GM03348 (cell line): ENCODE measurements around the gene WHAMM.
"Not testable (repeated sequence)": the region's sequence is repeated elsewhere in the genome, so short reads cannot be mapped to it uniquely, and the experiment has no call there.

Experiments used
- DNase-seq: peaks from one replicate; pipeline ENCODE4 v3.0.0; 2012; ENCODE audit warnings: low spot score

Gene WHAMM

GRCh38 chr15:82803793-82804574 lies 5.4 kb upstream of the WHAMM start:
- DNase-seq: no peak

GRCh38 chr15:82804575-82804949 lies 4.9 kb upstream of the WHAMM start:
- no peak for DNase-seq

- DNase-seq: no peak
Measured at GRCh38 chr15:82805994-82806406, 3.4 kb upstream of the WHAMM start, which contains the start of gene FSD2. Gene FSD2, minus strand, starts transcription at chr15:82806069. Its CDS starts 18,679 bp downstream, at chr15:82787390.

- no peak for DNase-seq
Measured at GRCh38 chr15:82807920-82808633, 1.4 kb upstream of the WHAMM start.

GRCh38 chr15:82808634-82809041 lies 790 bp upstream of the WHAMM start:
- no peak for DNase-seq

GRCh38 chr15:82810061-82810889 lies 847 bp downstream of the WHAMM start:
- peak; percentile 43 for DNase-seq

- DNase-seq: no peak
Measured at GRCh38 chr15:82810890-82811426, 1.5 kb downstream of the WHAMM start.

GRCh38 chr15:82812994-82813393 lies 3.6 kb downstream of the WHAMM start:
- DNase-seq: no peak

GRCh38 chr15:82820128-82820527 lies 10.7 kb downstream of the WHAMM start:
- DNase-seq: no peak

- not testable (repeated sequence) for DNase-seq
Measured at GRCh38 chr15:82821396-82821795, 12.0 kb downstream of the WHAMM start.

GRCh38 chr15:82821851-82822250 lies 12.4 kb downstream of the WHAMM start:
- not testable (repeated sequence) for DNase-seq

GRCh38 chr15:82823049-82823448 lies 13.6 kb downstream of the WHAMM start:
- DNase-seq: no peak

GRCh38 chr15:82828075-82828474 lies 18.6 kb downstream of the WHAMM start:
- no peak for DNase-seq

- no peak for DNase-seq
Measured at GRCh38 chr15:82829234-82829633, 19.8 kb downstream of the WHAMM start.

- DNase-seq: no peak
Measured at GRCh38 chr15:82830427-82831173, 21.2 kb downstream of the WHAMM start.

- DNase-seq: no peak
Measured at GRCh38 chr15:82831894-82832600, 22.6 kb downstream of the WHAMM start.

GRCh38 chr15:82832601-82833361 lies 23.4 kb downstream of the WHAMM start:
- peak; percentile 86 for DNase-seq

- no peak for DNase-seq
Measured at GRCh38 chr15:82833362-82833682, 23.9 kb downstream of the WHAMM start.

- DNase-seq: no peak
Measured at GRCh38 chr15:82835391-82835917, 26.0 kb downstream of the WHAMM start.
